Hematopoietic multipotent progenitor cell treated with erythropoietin and hydrocortisone succinate and interleukin-3 and kit ligand, for 4 days (in vitro differentiated cells): ENCODE results near the gene NUP62.
"Not testable (repeated sequence)": the region's sequence is repeated elsewhere in the genome, so short reads cannot be mapped to it uniquely, and the experiment has no call there.

Experiments
- DNase-seq: peaks from one replicate; pipeline ENCODE4 v3.0.0-alpha.2; 2015

NUP62 gene

GRCh38 chr19:49951806-49952478, 22.6 kb upstream of the NUP62 start:
- DNase-seq, result no peak

- DNase-seq, result no peak
These were observed 21.7 kb upstream of the NUP62 start for GRCh38 chr19:49950956-49951526.

GRCh38 chr19:49950590-49950948, 21.3 kb upstream of the NUP62 start:
- DNase-seq, result no peak

- no peak for DNase-seq
These were observed 20.7 kb upstream of the NUP62 start for GRCh38 chr19:49949742-49950589.

GRCh38 chr19:49946415-49946814, 17.1 kb upstream of the NUP62 start:
- DNase-seq, result no peak

- not testable (repeated sequence) for DNase-seq
These were observed 15.3 kb upstream of the NUP62 start for GRCh38 chr19:49944567-49944966.

- no peak for DNase-seq
These were observed 11.1 kb upstream of the NUP62 start for GRCh38 chr19:49940482-49940791.

GRCh38 chr19:49939721-49940481, 10.6 kb upstream of the NUP62 start:
- DNase-seq, result no peak

GRCh38 chr19:49938662-49939061, 9.4 kb upstream of the NUP62 start:
- no peak for DNase-seq

GRCh38 chr19:49937750-49938381, 8.6 kb upstream of the NUP62 start:
- DNase-seq, result peak; percentile 85

- DNase-seq, result no peak
These were observed 7.2 kb upstream of the NUP62 start for GRCh38 chr19:49936549-49936948.

- DNase-seq, result no peak
These were observed 4.3 kb upstream of the NUP62 start for GRCh38 chr19:49933643-49934042.

GRCh38 chr19:49932731-49933131, 3.4 kb upstream of the NUP62 start:
- peak; percentile 34 for DNase-seq

GRCh38 chr19:49932041-49932451, 2.7 kb upstream of the NUP62 start:
- DNase-seq, result no peak

- DNase-seq, result no peak
These were observed 2.2 kb upstream of the NUP62 start for GRCh38 chr19:49931293-49932040.

- DNase-seq, result peak; percentile 41
These were observed 1.2 kb upstream of the NUP62 start for GRCh38 chr19:49930483-49931011.

- DNase-seq, result peak; percentile 98
These were observed 543 bp upstream of the NUP62 start for GRCh38 chr19:49929611-49930482.

GRCh38 chr19:49927526-49928264, 1.6 kb downstream of the NUP62 start:
- no peak for DNase-seq

- no peak for DNase-seq
These were observed 2.8 kb downstream of the NUP62 start for GRCh38 chr19:49926515-49926914.

- DNase-seq, result no peak
These were observed 3.8 kb downstream of the NUP62 start for GRCh38 chr19:49925486-49925885.
